Stimulated activated effector memory CD8-positive, alpha-beta T cell treated with anti-CD3 and anti-CD28 coated beads, Interleukin-12 subunit alpha, Interleukin-12 subunit beta, amount 100 ng/mL, for 72 hours (primary cell): Measurements from ENCODE around the gene WNT3A.
A peak's percentile ranks its signal among the peaks of the same experiment; 100 is the strongest.
"Not testable (repeated sequence)": the region's sequence is repeated elsewhere in the genome, so short reads cannot be mapped to it uniquely, and the experiment has no call there.

Experiments used
- ATAC-seq: fragments of 150-1000 bp; cut with Tn5 transposase; 2 replicates; pipeline ENCODE4 v1.10.0; 2021
- DNase-seq, 2 donors: peaks; one replicate each; pipeline ENCODE4 v3.0.0; 2021 to 2022; ENCODE audit warnings: low spot score in 2 of 2
- H3K27ac Mint-ChIP-seq: one replicate; pipeline ENCODE4 v1.8.0; 2022; ENCODE audit warnings: mild to moderate bottlenecking, mixed read lengths
- H3K36me3 Mint-ChIP-seq: one replicate; pipeline ENCODE4 v1.8.0; 2022; ENCODE audit warnings: mild to moderate bottlenecking, mixed read lengths
- H3K4me1 Mint-ChIP-seq: one replicate; pipeline ENCODE4 v1.8.0; 2022; ENCODE audit warnings: mixed read lengths
- H3K4me3 Mint-ChIP-seq: one replicate; pipeline ENCODE4 v1.8.0; 2022; ENCODE audit warnings: mild to moderate bottlenecking, mixed read lengths
- H3K9me3 Mint-ChIP-seq: one replicate; pipeline ENCODE4 v1.8.0; 2022; ENCODE audit warnings: mixed read lengths

Gene WNT3A, protein sequence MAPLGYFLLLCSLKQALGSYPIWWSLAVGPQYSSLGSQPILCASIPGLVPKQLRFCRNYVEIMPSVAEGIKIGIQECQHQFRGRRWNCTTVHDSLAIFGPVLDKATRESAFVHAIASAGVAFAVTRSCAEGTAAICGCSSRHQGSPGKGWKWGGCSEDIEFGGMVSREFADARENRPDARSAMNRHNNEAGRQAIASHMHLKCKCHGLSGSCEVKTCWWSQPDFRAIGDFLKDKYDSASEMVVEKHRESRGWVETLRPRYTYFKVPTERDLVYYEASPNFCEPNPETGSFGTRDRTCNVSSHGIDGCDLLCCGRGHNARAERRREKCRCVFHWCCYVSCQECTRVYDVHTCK

DNA sequence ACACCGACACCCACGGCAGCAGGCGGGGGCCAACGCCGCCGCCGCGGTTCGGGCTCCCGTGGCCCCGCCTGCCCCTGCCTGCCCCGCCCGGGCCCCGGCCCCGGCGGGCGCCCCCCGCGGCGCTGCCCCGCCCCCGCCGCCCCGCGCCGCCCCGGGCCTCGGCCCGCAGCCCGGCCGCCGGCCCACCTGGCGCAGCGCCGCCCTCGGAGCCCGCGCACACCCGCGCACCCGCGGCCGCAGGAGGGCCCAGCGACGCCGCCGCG lies at the start of gene WNT3A:
TSS of gene WNT3A (plus strand) at position 213 of the 263 bp plus-strand sequence. CDS start 131 bp downstream, outside the sequence.
- DNase-seq (no peak), ATAC-seq (no peak)
- Mint-ChIP-seq H3K36me3 (no peaks in the 10 kb centered on the region), H3K4me3 (no peak within 1 kb of the TSS), H3K27ac (no peak within 1 kb of the TSS), H3K4me1 (peaks cover 14% of the 10 kb centered on the region), H3K9me3 (no peaks in the 10 kb centered on the region)

DNA sequence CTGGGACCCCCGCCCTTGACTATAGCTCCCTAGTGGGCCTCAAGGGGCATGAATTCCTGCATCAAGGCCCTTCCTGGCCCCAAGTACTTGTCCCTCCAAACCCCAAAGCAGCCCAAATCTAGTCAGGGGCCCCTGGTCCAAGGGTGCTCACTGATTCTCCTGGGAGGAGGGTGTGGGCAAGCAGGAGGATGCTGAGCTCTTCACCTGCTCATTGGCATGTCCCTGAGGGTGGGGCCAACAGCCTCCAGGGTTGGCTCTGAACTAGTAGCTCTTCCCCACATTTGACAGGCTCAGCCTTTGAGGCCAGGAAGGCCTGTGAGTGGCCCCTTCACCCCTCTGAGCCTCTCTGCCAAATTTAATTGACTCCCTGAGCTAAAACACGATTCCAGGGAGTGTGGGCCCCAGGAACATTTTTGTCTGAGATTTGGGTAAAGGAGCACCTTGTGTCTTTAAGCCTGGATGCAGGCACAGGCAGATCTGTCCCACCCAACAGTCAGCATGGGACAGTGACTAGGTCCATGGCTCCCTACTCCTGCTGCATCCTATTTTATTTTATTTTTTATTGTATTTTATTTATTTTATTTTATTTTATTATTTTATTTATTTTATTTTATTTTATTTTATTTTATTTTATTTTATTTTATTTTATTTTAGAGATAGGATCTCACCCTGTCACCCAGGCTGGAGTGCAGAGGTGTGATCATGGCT lies 48.0 kb upstream of the WNT3A start:
- peaks cover 6% of the 10 kb centered on the region for H3K4me1 Mint-ChIP-seq

GRCh38 chr1:227959325-227959860 lies 47.4 kb upstream of the WNT3A start:
- Mint-ChIP-seq H3K9me3 (no peaks in the 10 kb centered on the region), H3K4me1 (peaks cover 6% of the 10 kb centered on the region)

More for the DNA sequence above, 48.0 kb upstream of the WNT3A start:
- Mint-ChIP-seq H3K9me3 (no peaks in the 10 kb centered on the region), H3K27ac (no peak overlapping the region), H3K4me3 (no peak overlapping the region), H3K36me3 (no peaks in the 10 kb centered on the region)
- ATAC-seq, result no peak
- peak in 1 of 2 donors; percentile 1 for DNase-seq

DNA sequence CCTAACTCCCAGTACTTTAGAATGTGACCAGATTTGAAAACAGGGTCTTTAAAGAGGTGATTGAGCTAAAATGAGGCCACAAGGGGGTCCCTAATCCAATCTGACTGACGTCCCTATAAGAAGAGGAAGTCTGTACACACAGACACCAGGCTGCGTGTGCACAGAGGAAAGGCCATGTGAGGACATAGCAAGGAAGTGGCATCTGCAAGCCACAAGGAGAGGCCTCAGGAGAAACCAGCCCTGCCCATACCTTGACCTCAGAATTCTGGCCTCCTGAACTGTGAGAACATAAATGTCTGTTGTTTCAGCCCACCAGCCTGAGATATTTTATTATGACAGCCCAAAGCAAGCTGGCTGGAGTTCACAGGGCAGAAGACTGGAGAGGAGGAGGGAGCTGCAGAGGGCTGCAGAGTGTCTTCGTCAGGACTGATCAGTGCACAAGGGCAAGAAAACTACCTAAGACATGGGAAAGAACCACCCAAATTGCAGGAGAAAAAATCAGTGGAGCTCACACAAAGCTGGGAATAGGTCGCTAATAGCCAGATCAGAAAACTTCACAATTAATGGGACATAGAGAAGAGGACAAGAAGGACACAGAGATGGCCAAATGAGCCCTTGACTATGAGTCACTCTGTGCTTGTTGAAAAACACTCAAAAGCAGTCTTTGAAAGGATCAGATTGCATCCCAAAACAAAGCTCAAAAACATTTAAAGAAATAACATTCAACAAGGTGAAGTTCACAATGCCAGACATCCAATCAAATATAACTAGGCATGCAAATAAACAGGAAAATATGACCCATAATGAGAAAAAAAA lies 44.9 kb upstream of the WNT3A start:
- no peaks in the 10 kb centered on the region for H3K36me3 Mint-ChIP-seq
- no peak overlapping the region for H3K4me3 Mint-ChIP-seq
- H3K9me3 Mint-ChIP-seq, result no peaks in the 10 kb centered on the region
- no peak overlapping the region for H3K27ac Mint-ChIP-seq
- H3K4me1 Mint-ChIP-seq, result peaks cover 6% of the 10 kb centered on the region
- ATAC-seq, result no peak
- DNase-seq, result no peak

More at GRCh38 chr1:227959325-227959860, 47.4 kb upstream of the WNT3A start:
- Mint-ChIP-seq H3K36me3 (no peaks in the 10 kb centered on the region), H3K4me3 (no peak overlapping the region), H3K27ac (no peak overlapping the region)
- ATAC-seq (no peak), DNase-seq (no peak)

DNA sequence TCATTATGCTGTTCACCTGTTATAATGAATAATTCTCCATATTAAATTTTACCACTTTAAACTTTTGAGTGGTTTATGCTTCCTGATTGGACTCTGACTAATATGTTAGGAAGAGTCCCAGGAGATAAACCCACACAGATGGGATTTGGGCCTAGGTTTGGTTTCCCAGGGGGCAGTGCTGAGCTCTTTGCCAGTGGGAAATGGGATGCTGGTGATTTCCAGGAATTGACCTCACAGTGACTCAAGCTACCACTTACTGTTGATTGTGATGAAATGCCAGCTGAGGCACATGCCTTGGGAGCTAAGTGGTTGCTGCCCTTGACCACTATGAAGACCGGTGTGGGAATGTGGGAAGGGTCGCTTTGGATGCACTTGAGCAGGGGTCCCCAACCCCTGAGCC lies 40.1 kb upstream of the WNT3A start:
- not testable (repeated sequence) for H3K27ac Mint-ChIP-seq, H3K4me3 Mint-ChIP-seq, H3K36me3 Mint-ChIP-seq, DNase-seq, H3K4me1 Mint-ChIP-seq, ATAC-seq, H3K9me3 Mint-ChIP-seq

DNA sequence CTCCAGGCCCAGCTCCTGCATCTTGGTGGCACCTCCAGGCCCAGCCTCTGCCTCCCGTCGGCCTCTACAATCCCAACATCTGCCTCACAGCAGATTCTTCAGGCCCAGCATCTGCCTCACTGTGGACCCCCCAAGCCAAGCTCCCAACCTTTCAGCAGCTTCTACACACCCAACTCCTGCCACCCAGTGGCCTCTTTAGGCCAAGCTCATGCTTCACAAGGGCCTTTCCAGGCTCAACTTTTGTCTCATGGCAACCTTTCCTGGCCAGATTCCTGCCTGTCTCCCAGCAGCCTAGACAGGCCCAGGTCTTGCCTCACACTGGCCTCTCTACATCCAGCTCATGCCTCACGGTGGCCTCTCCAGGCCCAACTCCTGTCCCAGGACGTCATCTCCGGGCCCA lies 39.0 kb upstream of the WNT3A start:
- H3K9me3 Mint-ChIP-seq, H3K4me1 Mint-ChIP-seq, H3K27ac Mint-ChIP-seq, ATAC-seq, DNase-seq, H3K36me3 Mint-ChIP-seq, H3K4me3 Mint-ChIP-seq: not testable (repeated sequence)

- H3K4me3 Mint-ChIP-seq, ATAC-seq, H3K36me3 Mint-ChIP-seq, DNase-seq, H3K27ac Mint-ChIP-seq, H3K9me3 Mint-ChIP-seq, H3K4me1 Mint-ChIP-seq: not testable (repeated sequence)
These were observed 36.5 kb upstream of the WNT3A start for GRCh38 chr1:227970076-227970995.

DNA sequence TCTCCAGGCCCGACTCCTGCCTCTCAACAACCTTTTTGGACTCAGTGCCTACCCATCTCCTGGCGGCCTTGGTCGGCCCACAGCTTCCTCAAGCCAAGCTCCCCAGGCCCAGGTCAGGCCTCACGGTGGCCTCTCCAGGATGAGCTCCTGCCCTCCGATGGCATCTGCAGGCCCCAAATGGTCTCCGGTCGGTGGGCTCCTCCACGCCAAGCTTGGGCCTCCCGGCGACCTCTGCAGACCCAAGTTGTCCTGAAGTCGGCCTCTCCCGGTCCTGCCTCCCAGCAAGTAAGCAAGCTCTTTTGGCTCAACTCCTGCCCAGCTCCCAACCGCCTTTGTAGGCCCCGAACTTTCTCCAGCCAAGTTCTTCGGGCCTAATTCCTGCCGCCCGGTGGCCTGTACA lies 35.6 kb upstream of the WNT3A start:
- not testable (repeated sequence) for DNase-seq, H3K36me3 Mint-ChIP-seq, H3K9me3 Mint-ChIP-seq, H3K4me1 Mint-ChIP-seq, H3K4me3 Mint-ChIP-seq, H3K27ac Mint-ChIP-seq, ATAC-seq

- H3K36me3 Mint-ChIP-seq, H3K27ac Mint-ChIP-seq, H3K4me3 Mint-ChIP-seq, DNase-seq, H3K4me1 Mint-ChIP-seq, ATAC-seq, H3K9me3 Mint-ChIP-seq: not testable (repeated sequence)
These were observed 35.0 kb upstream of the WNT3A start for GRCh38 chr1:227971643-227972282.

- H3K4me3 Mint-ChIP-seq, H3K27ac Mint-ChIP-seq, H3K4me1 Mint-ChIP-seq, H3K9me3 Mint-ChIP-seq, DNase-seq, ATAC-seq, H3K36me3 Mint-ChIP-seq: not testable (repeated sequence)
These were observed 34.5 kb upstream of the WNT3A start for GRCh38 chr1:227972283-227972679.

GRCh38 chr1:227972843-227973374 lies 33.9 kb upstream of the WNT3A start:
- H3K9me3 Mint-ChIP-seq, H3K36me3 Mint-ChIP-seq, H3K4me3 Mint-ChIP-seq, DNase-seq, H3K27ac Mint-ChIP-seq, ATAC-seq, H3K4me1 Mint-ChIP-seq: not testable (repeated sequence)

GRCh38 chr1:227973724-227974288 lies 33.0 kb upstream of the WNT3A start:
- H3K4me3 Mint-ChIP-seq, H3K36me3 Mint-ChIP-seq, DNase-seq, H3K4me1 Mint-ChIP-seq, H3K9me3 Mint-ChIP-seq, H3K27ac Mint-ChIP-seq, ATAC-seq: not testable (repeated sequence)

DNA sequence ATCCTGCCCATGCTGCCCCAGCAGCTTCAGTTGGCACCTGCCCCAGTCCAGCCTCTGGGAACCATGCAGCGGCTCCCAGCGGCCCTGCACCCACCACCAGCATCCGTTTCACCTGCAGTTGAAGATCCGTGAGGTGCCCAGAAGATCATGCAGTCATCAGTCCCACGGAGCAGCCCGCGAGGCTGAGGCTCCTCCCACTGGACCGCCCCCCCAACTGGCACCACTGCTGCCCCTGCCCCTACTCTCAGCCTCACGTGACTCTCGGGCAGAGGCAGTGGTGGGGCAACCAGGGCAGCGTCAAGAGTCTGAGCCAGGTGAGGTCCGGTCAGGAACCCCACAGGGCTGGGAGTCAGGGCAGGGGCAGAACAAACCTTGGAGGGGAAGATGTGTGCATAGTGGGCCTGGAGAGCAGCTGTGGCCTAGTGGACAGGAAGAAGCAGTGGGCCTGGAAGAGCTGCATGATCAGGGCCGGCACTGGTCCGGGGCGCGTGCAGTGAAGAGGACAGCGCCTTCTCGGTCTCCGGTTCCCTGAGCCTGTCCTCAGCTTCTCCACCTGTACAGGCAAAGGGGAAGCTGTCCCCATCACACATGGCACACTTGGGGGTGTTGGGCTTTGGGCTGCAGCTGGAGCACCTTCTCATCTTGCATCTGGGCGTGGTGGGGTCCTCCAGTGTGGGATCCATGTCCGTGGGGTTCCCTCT lies 31.1 kb upstream of the WNT3A start:
- H3K36me3 Mint-ChIP-seq, H3K4me3 Mint-ChIP-seq, H3K4me1 Mint-ChIP-seq, H3K9me3 Mint-ChIP-seq, ATAC-seq, DNase-seq, H3K27ac Mint-ChIP-seq: not testable (repeated sequence)
